ENCODE measurements around the gene AQP12B. TPM values are rescaled to one million over a fixed set of nuclear protein-coding genes. Genes with fewer than 3 reads are reported as not detected.
A peak's percentile ranks its signal among the peaks of the same experiment; 100 is the strongest.

The AQP12B gene
- total and polyA plus RNA-seq, 11 donors: not detected

GRCh38 chr2:240631548-240632305, 51.0 kb downstream of the AQP12B start:
- H3K4me1 ChIP-seq: peaks cover 0 to 7% (median 0%) of the 10 kb centered on the region in 12 donors
- TF ChIP-seq POLR2A (IDR thresholded peaks at IDR 0.05) (no peak), CTCF (IDR thresholded peaks at IDR 0.05) (no peak)
- no peak overlapping the region for H3K27ac ChIP-seq
- 75 to 93% (median 81%) methylated on average over 7 to 11 of the region's 11 CpGs for WGBS, 4 donors
- H3K4me3 ChIP-seq: no peak overlapping the region
- intact Hi-C loops (cut with DNase I): no loop called here
- H3K27me3 ChIP-seq: no peaks in the 10 kb centered on the region
- no peak for ATAC-seq
- DNase-seq: peak in 3 of 5 donors; percentile 3 to 47 (median 14)
- H3K9me3 ChIP-seq: peaks cover 0 to 9% (median 0%) of the 10 kb centered on the region in 12 donors
- no peaks in the 10 kb centered on the region for H3K36me3 ChIP-seq

GRCh38 chr2:240630771-240631547, 51.7 kb downstream of the AQP12B start:
- DNase-seq (peak in 2 of 5 donors; percentile 7 to 21), ATAC-seq (no peak)
- TF ChIP-seq CTCF (IDR thresholded peaks at IDR 0.05) (no peak), POLR2A (IDR thresholded peaks at IDR 0.05) (no peak)
- Histone ChIP-seq H3K36me3 (no peaks in the 10 kb centered on the region), H3K27me3 (no peaks in the 10 kb centered on the region), H3K4me1 (peaks cover 0 to 11% (median 0%) of the 10 kb centered on the region in 12 donors), H3K27ac (no peak overlapping the region), H3K4me3 (no peak overlapping the region), H3K9me3 (peaks cover 0 to 9% (median 0%) of the 10 kb centered on the region in 12 donors)
- 93 to 95% (median 94%) methylated on average over 16 to 21 of the region's 21 CpGs for WGBS, 4 donors
- intact Hi-C loops (cut with DNase I): no loop called here

- peaks cover 0 to 11% (median 0%) of the 10 kb centered on the region in 12 donors for H3K4me1 ChIP-seq
- DNase-seq (peak in 3 of 5 donors; percentile 16 to 54 (median 22)), ATAC-seq (no peak)
- no peak for TF ChIP-seq POLR2A (IDR thresholded peaks at IDR 0.05)
- TF ChIP-seq CTCF (IDR thresholded peaks at IDR 0.05): no peak
- 93 to 95% (median 94%) methylated on average over 24 to 50 of the region's 50 CpGs for WGBS, 4 donors
- intact Hi-C loops (cut with DNase I): no loop called here
- H3K27me3 ChIP-seq: no peaks in the 10 kb centered on the region
- H3K9me3 ChIP-seq: peaks cover 0 to 9% (median 0%) of the 10 kb centered on the region in 12 donors
- no peak overlapping the region for H3K4me3 ChIP-seq
- H3K27ac ChIP-seq: no peak overlapping the region
- H3K36me3 ChIP-seq: no peaks in the 10 kb centered on the region
Observed at GRCh38 chr2:240629968-240630770, 52.5 kb downstream of the AQP12B start.

All from heart left ventricle (tissue), 16 donors.